SU-DHL-6 (cell line): ENCODE results near the gene GAN.

ENCODE experiments used
- EZH2phosphoT487 ChIP-seq: fragments of 200-600 bp; sonication (generic), shearing (Covaris generic); conservative IDR thresholded peaks from 2 replicates; pipeline ENCODE4 v1.6.1; 2018; ENCODE audit warnings: mild to moderate bottlenecking, antibody characterized with exemption, low read length, moderate library complexity, mixed read lengths
- TF ChIP-seq, protein P1 (sequence below): fragments of 200-600 bp; sonication (generic); IDR thresholded peaks from one replicate; pipeline ENCODE4 v1.5.1; 2017; ENCODE audit warnings: antibody characterized with exemption, mild to moderate bottlenecking, low read length, moderate library complexity; ENCODE audit not compliant: insufficient read depth, poor library complexity, severe bottlenecking

DNA sequence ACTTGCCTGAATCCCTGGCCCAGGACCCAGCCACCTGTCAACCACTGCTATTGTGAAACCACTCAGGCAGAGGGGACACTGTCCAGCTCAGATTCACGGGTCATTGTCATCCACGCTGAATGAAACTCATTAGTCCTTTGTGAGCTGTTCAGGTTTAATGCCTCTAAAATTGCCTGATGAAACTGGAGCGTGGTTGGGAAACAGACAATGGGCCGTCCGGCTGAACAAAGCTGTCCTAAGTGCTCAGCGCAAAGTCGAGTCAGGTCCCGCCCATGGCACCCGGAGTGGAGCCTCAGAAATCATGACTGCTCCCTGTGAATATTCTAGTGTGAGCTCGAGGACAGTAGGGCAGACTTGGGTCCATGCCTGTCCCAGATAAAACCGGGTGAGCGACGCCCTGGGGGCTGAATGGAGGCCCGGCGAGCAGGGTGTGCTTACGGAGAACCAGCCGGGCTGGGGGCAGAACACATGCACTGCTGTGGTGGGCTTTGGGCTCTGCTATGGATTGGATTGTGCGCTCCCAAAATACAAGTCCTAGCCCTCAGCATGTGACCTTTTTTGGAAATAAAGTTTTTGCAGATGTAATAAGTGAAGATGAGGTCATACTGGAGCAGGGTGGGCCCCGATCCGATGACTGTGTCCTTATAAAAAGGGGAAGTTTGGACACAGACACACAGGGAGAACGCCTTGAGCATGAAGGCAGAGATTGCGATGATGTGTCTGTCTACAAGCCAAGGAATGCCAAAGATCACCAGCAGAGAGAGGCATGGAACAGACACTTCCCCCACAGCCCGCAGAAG is 117.0 kb downstream of the GAN start:
- TF ChIP-seq EZH2phosphoT487 = no peak
- TF ChIP-seq, protein P1, sequence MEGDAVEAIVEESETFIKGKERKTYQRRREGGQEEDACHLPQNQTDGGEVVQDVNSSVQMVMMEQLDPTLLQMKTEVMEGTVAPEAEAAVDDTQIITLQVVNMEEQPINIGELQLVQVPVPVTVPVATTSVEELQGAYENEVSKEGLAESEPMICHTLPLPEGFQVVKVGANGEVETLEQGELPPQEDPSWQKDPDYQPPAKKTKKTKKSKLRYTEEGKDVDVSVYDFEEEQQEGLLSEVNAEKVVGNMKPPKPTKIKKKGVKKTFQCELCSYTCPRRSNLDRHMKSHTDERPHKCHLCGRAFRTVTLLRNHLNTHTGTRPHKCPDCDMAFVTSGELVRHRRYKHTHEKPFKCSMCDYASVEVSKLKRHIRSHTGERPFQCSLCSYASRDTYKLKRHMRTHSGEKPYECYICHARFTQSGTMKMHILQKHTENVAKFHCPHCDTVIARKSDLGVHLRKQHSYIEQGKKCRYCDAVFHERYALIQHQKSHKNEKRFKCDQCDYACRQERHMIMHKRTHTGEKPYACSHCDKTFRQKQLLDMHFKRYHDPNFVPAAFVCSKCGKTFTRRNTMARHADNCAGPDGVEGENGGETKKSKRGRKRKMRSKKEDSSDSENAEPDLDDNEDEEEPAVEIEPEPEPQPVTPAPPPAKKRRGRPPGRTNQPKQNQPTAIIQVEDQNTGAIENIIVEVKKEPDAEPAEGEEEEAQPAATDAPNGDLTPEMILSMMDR = no peak
